Fibroblast of lung (primary cell): ENCODE results near the gene HERC2. TPM values are rescaled to one million over a fixed set of nuclear protein-coding genes. Genes with fewer than 3 reads are reported as not detected.
"Not testable (repeated sequence)": the region's sequence is repeated elsewhere in the genome, so short reads cannot be mapped to it uniquely, and the experiment has no call there.

Experiments
- DNase-seq, 2 donors: peaks; one replicate each; pipeline versions ENCODE4 v3.0.0 to v3.0.0-alpha.2; 2010; ENCODE audit warnings: low read depth in 2 of 2
- H2AFZ ChIP-seq: 2 replicates; pipeline ENCODE4 v1.5.1; 2012; ENCODE audit warnings: low read length, control low read depth, inconsistent platforms
- H3K27ac ChIP-seq: 2 replicates; pipeline ENCODE4 v1.5.1; 2011; ENCODE audit warnings: low read length, control low read depth; ENCODE audit not compliant: insufficient read depth
- H3K27me3 ChIP-seq: 2 replicates; pipeline ENCODE4 v1.5.1; 2011; ENCODE audit warnings: mild to moderate bottlenecking, low read length; ENCODE audit not compliant: control insufficient read depth, insufficient read depth
- H3K36me3 ChIP-seq: 2 replicates; pipeline ENCODE4 v1.5.1; 2011; ENCODE audit warnings: low read length; ENCODE audit not compliant: control insufficient read depth, insufficient read depth
- H3K4me1 ChIP-seq: 2 replicates; pipeline ENCODE4 v1.5.1; 2011; ENCODE audit warnings: low read length; ENCODE audit not compliant: control insufficient read depth, insufficient read depth; ENCODE audit errors: extremely low read depth
- H3K4me2 ChIP-seq: 2 replicates; pipeline ENCODE4 v1.5.1; 2011; ENCODE audit warnings: low read length, control low read depth; ENCODE audit not compliant: insufficient read depth; ENCODE audit errors: extremely low read depth
- H3K4me3 ChIP-seq, 4 experiments: fragments of 200-600 bp in 1 of 4; sonication (generic) in 1 of 4; replicated peaks in 1 of 4; 2 replicates each; pipeline ENCODE4 v1.5.1; 2011 to 2016; ENCODE audit warnings: low read length in 4 of 4, low read depth in 3 of 4, mild to moderate bottlenecking in 3 of 4, control low read depth in 2 of 4, inconsistent platforms in 1 of 4, mixed read lengths in 1 of 4; ENCODE audit not compliant: insufficient read depth in 1 of 4; ENCODE audit errors: control extremely low read depth in 1 of 4
- H3K79me2 ChIP-seq: 2 replicates; pipeline ENCODE4 v1.5.1; 2012; ENCODE audit warnings: mild to moderate bottlenecking, low read length, inconsistent platforms; ENCODE audit not compliant: control insufficient read depth, insufficient read depth
- H3K9ac ChIP-seq: 2 replicates; pipeline ENCODE4 v1.5.1; 2011; ENCODE audit warnings: mild to moderate bottlenecking, low read length, control low read depth; ENCODE audit not compliant: insufficient read depth
- H3K9me3 ChIP-seq: 2 replicates; pipeline ENCODE4 v1.5.1; 2012; ENCODE audit warnings: low read depth, low read length; ENCODE audit not compliant: control insufficient read depth, insufficient read depth
- H4K20me1 ChIP-seq: 2 replicates; pipeline ENCODE4 v1.5.1; 2011; ENCODE audit warnings: low read length; ENCODE audit not compliant: control insufficient read depth, insufficient read depth; ENCODE audit errors: extremely low read depth
- EZH2 ChIP-seq: IDR thresholded peaks from 2 replicates; pipeline ENCODE4 v1.5.1; 2012; ENCODE audit warnings: low read length, control low read depth, mild to moderate bottlenecking; ENCODE audit errors: missing control alignments
- polyA plus RNA-seq, 2 donors: library from polyadenylated mRNA; depleted of rRNA in 1 of 2; stranded (reverse) in 1 of 2; unstranded in 1 of 2; fragments of >200 nt; gene quantifications; 2 replicates each; pipeline ENCODE4 v1.2.1, GENCODE V29; 2011 to 2012; ENCODE audit warnings: missing spikeins in 1 of 2
- total RNA-seq: library from RNA; depleted of rRNA; stranded (reverse); fragments of >200 nt; gene quantifications from 2 replicates; pipeline ENCODE4 v1.2.1, GENCODE V29; 2014
- TF ChIP-seq, protein P1 (sequence below), 2 donors: IDR thresholded peaks in 1 of 2; conservative IDR thresholded peaks in 1 of 2; 1 replicate in 1 of 2; 2 replicates in 1 of 2; pipeline ENCODE4 v1.5.1; 2011 to 2012; ENCODE audit warnings: low read length in 2 of 2, control low read depth in 1 of 2, inconsistent platforms in 1 of 2, low read depth in 1 of 2, mild to moderate bottlenecking in 1 of 2

Gene HERC2
- total and polyA plus RNA-seq, 2 donors (not counting 1 experiment from before 2014, with no cell fraction given) = 12.4 to 55.8 TPM

DNA sequence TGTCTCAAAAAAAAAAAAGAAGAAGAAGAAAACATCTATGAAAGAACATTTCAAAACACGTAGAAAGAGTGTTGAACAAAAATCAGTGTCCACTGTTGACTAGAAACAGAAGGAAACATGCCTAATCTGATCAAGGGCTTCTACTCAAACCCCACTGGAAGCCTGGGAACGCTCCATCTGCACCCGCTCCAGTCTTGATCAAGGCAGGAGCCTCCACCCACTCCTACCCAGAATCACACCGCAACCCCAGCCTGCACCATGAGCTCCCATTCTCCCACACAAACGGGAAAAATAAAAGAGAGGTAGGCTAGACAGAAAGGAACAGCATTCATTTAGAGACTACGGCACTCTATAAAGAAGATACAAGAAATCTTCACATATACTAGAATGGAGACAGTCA, 181.9 kb downstream of the HERC2 start:
- no peaks in the 10 kb centered on the region for H3K4me1 ChIP-seq
- no peaks in the 10 kb centered on the region for H3K27me3 ChIP-seq
- H3K36me3 ChIP-seq = peaks cover 3% of the 10 kb centered on the region
- no peaks in the 10 kb centered on the region for H3K9me3 ChIP-seq
- H4K20me1 ChIP-seq = no peaks in the 10 kb centered on the region
- no peak overlapping the region for H3K4me3 ChIP-seq
- no peak overlapping the region for H3K4me2 ChIP-seq
- DNase-seq = no peak
- H3K9ac ChIP-seq = no peak overlapping the region
- no peak overlapping the region for H2AFZ ChIP-seq
- H3K27ac ChIP-seq = no peak overlapping the region
- TF ChIP-seq, protein P1, sequence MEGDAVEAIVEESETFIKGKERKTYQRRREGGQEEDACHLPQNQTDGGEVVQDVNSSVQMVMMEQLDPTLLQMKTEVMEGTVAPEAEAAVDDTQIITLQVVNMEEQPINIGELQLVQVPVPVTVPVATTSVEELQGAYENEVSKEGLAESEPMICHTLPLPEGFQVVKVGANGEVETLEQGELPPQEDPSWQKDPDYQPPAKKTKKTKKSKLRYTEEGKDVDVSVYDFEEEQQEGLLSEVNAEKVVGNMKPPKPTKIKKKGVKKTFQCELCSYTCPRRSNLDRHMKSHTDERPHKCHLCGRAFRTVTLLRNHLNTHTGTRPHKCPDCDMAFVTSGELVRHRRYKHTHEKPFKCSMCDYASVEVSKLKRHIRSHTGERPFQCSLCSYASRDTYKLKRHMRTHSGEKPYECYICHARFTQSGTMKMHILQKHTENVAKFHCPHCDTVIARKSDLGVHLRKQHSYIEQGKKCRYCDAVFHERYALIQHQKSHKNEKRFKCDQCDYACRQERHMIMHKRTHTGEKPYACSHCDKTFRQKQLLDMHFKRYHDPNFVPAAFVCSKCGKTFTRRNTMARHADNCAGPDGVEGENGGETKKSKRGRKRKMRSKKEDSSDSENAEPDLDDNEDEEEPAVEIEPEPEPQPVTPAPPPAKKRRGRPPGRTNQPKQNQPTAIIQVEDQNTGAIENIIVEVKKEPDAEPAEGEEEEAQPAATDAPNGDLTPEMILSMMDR (conservative IDR thresholded peaks at IDR 0.05 in 1 of 2, IDR thresholded peaks at IDR 0.05 in 1 of 2; ENCODE audit: low read depth in 1 of 2, low read length in 2 of 2) = no peak
- TF ChIP-seq EZH2 = no peak
- H3K79me2 ChIP-seq = no peaks in the 10 kb centered on the region

GRCh38 chr15:28137408-28138039, 184.5 kb downstream of the HERC2 start:
- not testable (repeated sequence) for H4K20me1 ChIP-seq, H3K27ac ChIP-seq, H3K9me3 ChIP-seq, H3K9ac ChIP-seq, H3K4me3 ChIP-seq, H3K36me3 ChIP-seq, H3K4me2 ChIP-seq, H3K27me3 ChIP-seq, H2AFZ ChIP-seq, DNase-seq, H3K79me2 ChIP-seq, H3K4me1 ChIP-seq

GRCh38 chr15:28136236-28136904, 185.6 kb downstream of the HERC2 start:
- not testable (repeated sequence) for H3K27ac ChIP-seq, H3K36me3 ChIP-seq, H4K20me1 ChIP-seq, H3K79me2 ChIP-seq, H3K4me1 ChIP-seq, H3K9ac ChIP-seq, H3K4me3 ChIP-seq, H3K4me2 ChIP-seq, H3K9me3 ChIP-seq, H3K27me3 ChIP-seq, H2AFZ ChIP-seq, DNase-seq

DNA sequence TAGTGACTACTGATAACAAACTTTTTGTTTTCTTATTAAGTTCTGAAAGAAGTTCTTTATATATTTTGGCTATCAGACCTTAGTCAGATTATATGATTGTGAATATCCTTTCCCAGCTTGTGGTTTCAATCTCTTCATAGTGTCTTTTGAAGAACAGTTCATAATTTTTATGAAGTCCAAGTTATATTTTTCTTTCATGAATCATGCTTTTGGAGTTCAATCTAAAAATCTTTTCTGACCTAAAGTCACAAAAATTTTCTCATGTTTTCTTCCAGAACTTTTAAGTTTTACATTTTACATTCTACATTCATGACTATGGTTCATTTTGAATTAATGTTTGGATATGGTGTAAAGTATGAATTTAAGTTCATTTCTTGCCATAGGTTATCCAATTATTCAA, 188.7 kb downstream of the HERC2 start:
- H3K4me2 ChIP-seq = peak overlapping the region; percentile 69
- H3K27me3 ChIP-seq = no peaks in the 10 kb centered on the region
- H3K4me1 ChIP-seq = peaks cover 9% of the 10 kb centered on the region
- H3K27ac ChIP-seq = peak overlapping the region; percentile 45
- peak overlapping the region in 1 of 4 experiments; percentile 14 for H3K4me3 ChIP-seq
- no peaks in the 10 kb centered on the region for H3K9me3 ChIP-seq
- DNase-seq = peak; percentile 20 to 41
- no peak overlapping the region for H2AFZ ChIP-seq
- H3K36me3 ChIP-seq = peaks cover 9% of the 10 kb centered on the region
- no peak overlapping the region for H3K9ac ChIP-seq
- H4K20me1 ChIP-seq = no peaks in the 10 kb centered on the region
- TF ChIP-seq EZH2 = no peak
- TF ChIP-seq, protein P1 (conservative IDR thresholded peaks at IDR 0.05 in 1 of 2, IDR thresholded peaks at IDR 0.05 in 1 of 2; ENCODE audit: low read depth in 1 of 2, low read length in 2 of 2) = no peak
- H3K79me2 ChIP-seq = no peaks in the 10 kb centered on the region
